PC-3 (cell line): ENCODE measurements around the gene JAM2.

Experiments
- EZH2 ChIP-seq: fragments of 300-600 bp; sonication (generic); IDR thresholded peaks from one replicate; pipeline ENCODE4 v1.6.1; 2017; ENCODE audit warnings: antibody characterized with exemption, mild to moderate bottlenecking, low read length; ENCODE audit not compliant: unreplicated experiment
- TF ChIP-seq, protein P1 (sequence below): fragments of 300-600 bp; sonication (generic); conservative IDR thresholded peaks from 2 replicates; pipeline ENCODE4 v1.5.1; 2017; ENCODE audit warnings: antibody characterized with exemption, low read depth, mild to moderate bottlenecking, low read length

DNA sequence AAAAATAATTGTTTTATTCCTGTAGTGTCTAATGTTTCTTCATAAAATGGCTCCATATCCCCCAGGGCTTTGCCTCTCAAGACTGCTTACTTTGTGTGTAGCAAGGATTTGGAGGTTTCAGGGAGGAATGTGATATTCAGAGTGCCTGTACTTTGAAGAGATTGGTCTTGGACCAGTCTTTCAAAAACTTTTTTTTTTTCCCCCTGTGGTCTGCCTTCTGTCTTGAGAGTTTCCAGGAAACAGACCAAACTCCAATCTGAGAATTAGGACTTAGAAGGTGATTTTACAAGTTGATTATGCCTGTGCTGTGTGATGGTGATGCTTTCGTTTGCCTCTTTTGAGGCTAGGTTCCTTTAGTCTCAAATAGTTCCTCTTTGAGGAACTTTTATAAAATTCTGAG lies 121.6 kb downstream of the JAM2 start:
- TF ChIP-seq, protein P1, sequence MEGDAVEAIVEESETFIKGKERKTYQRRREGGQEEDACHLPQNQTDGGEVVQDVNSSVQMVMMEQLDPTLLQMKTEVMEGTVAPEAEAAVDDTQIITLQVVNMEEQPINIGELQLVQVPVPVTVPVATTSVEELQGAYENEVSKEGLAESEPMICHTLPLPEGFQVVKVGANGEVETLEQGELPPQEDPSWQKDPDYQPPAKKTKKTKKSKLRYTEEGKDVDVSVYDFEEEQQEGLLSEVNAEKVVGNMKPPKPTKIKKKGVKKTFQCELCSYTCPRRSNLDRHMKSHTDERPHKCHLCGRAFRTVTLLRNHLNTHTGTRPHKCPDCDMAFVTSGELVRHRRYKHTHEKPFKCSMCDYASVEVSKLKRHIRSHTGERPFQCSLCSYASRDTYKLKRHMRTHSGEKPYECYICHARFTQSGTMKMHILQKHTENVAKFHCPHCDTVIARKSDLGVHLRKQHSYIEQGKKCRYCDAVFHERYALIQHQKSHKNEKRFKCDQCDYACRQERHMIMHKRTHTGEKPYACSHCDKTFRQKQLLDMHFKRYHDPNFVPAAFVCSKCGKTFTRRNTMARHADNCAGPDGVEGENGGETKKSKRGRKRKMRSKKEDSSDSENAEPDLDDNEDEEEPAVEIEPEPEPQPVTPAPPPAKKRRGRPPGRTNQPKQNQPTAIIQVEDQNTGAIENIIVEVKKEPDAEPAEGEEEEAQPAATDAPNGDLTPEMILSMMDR = no peak
- TF ChIP-seq EZH2 = no peak
